Amygdala (tissue), 56 donors: ENCODE data around the gene GFPT1.
A peak's percentile ranks its signal among the peaks of the same experiment; 100 is the strongest.

ENCODE experiments used
- DNase-seq, 56 donors: peaks; one replicate each; lab custom pipeline; 2025; lab: John Stamatoyannopoulos, UW

GFPT1 gene

GRCh38 chr2:69296421-69296820 lies 90.6 kb downstream of the GFPT1 start:
- no peak for DNase-seq

- DNase-seq = no peak
Observed at GRCh38 chr2:69292256-69292655, 94.8 kb downstream of the GFPT1 start.

- no peak for DNase-seq
Observed at GRCh38 chr2:69291721-69292120, 95.3 kb downstream of the GFPT1 start.

- no peak for DNase-seq
Observed at GRCh38 chr2:69291004-69291650, 95.9 kb downstream of the GFPT1 start.

GRCh38 chr2:69288429-69288828 lies 98.6 kb downstream of the GFPT1 start:
- no peak for DNase-seq

- no peak for DNase-seq
Observed at GRCh38 chr2:69287544-69287943, 99.5 kb downstream of the GFPT1 start.

- DNase-seq = no peak
Observed at GRCh38 chr2:69285379-69285894, 101.6 kb downstream of the GFPT1 start.

GRCh38 chr2:69280796-69281412 lies 106.1 kb downstream of the GFPT1 start:
- no peak for DNase-seq

GRCh38 chr2:69279931-69280681 lies 106.9 kb downstream of the GFPT1 start:
- no peak for DNase-seq

- DNase-seq = no peak
Observed at GRCh38 chr2:69279211-69279610, 107.8 kb downstream of the GFPT1 start.

- DNase-seq = no peak
Observed at GRCh38 chr2:69278366-69278765, 108.7 kb downstream of the GFPT1 start.

- DNase-seq = no peak
Observed at GRCh38 chr2:69275490-69275889, 111.5 kb downstream of the GFPT1 start.

GRCh38 chr2:69272803-69273471 lies 114.1 kb downstream of the GFPT1 start:
- DNase-seq = peak in 1 of 56 donors; percentile 3

- DNase-seq = no peak
Observed at GRCh38 chr2:69271831-69272257, 115.2 kb downstream of the GFPT1 start.
